Stimulated activated CD4-positive, alpha-beta T cell treated with anti-CD3 and anti-CD28 coated beads, Interleukin-4, amount 100 ng/mL, for 24 hours (primary cell): ENCODE results near the gene TELO2.
"Not testable (repeated sequence)": the region's sequence is repeated elsewhere in the genome, so short reads cannot be mapped to it uniquely, and the experiment has no call there.

Experiments
- DNase-seq: peaks from one replicate; pipeline ENCODE4 v3.0.0-alpha.2; 2020

Gene TELO2

GRCh38 chr16:1478937-1479336, 14.2 kb upstream of the TELO2 start:
- not testable (repeated sequence) for DNase-seq

GRCh38 chr16:1481906-1482835, 11.0 kb upstream of the TELO2 start:
- DNase-seq: no peak

- DNase-seq: no peak
Measured at GRCh38 chr16:1485847-1486496, 7.2 kb upstream of the TELO2 start.

GRCh38 chr16:1486551-1487390, 6.4 kb upstream of the TELO2 start:
- DNase-seq: no peak

GRCh38 chr16:1487395-1488053, 5.6 kb upstream of the TELO2 start:
- no peak for DNase-seq

- DNase-seq: no peak
Measured at GRCh38 chr16:1488054-1488601, 5.0 kb upstream of the TELO2 start.

- no peak for DNase-seq
Measured at GRCh38 chr16:1488619-1489018, 4.5 kb upstream of the TELO2 start, which contains the start of gene PTX4. PTX4 (minus strand) TSS chr16:1488944; CDS start chr16:1488909, 35 bp downstream.

GRCh38 chr16:1489077-1489476, 4.1 kb upstream of the TELO2 start:
- DNase-seq: no peak

- no peak for DNase-seq
Measured at GRCh38 chr16:1491327-1491726, 1.8 kb upstream of the TELO2 start.

GRCh38 chr16:1492082-1492922, 858 bp upstream of the TELO2 start:
- no peak for DNase-seq

- no peak for DNase-seq
Measured at GRCh38 chr16:1493746-1494094, 560 bp downstream of the TELO2 start.

- no peak for DNase-seq
Measured at GRCh38 chr16:1494129-1494640, 1.0 kb downstream of the TELO2 start.

- DNase-seq: no peak
Measured at GRCh38 chr16:1494711-1495110, 1.6 kb downstream of the TELO2 start.

- DNase-seq: no peak
Measured at GRCh38 chr16:1495211-1495888, 2.2 kb downstream of the TELO2 start.

- no peak for DNase-seq
Measured at GRCh38 chr16:1495889-1496262, 2.7 kb downstream of the TELO2 start.

- no peak for DNase-seq
Measured at GRCh38 chr16:1496464-1496863, 3.3 kb downstream of the TELO2 start.

- DNase-seq: no peak
Measured at GRCh38 chr16:1497014-1497598, 3.9 kb downstream of the TELO2 start.

GRCh38 chr16:1498899-1499676, 5.9 kb downstream of the TELO2 start:
- DNase-seq: no peak

- no peak for DNase-seq
Measured at GRCh38 chr16:1499756-1500464, 6.8 kb downstream of the TELO2 start.
